Duodenal mucosa (tissue), 2 donors: ENCODE results near the gene KATNB1.

ENCODE experiments used
- H3K27ac ChIP-seq: one replicate; pipeline ENCODE4 v1.7.0; 2013; ENCODE audit warnings: low read depth, low read length
- H3K27me3 ChIP-seq, 2 donors: one replicate each; pipeline ENCODE4 v1.7.0; 2013; ENCODE audit warnings: low read length in 2 of 2, control low read depth in 1 of 2; ENCODE audit not compliant: insufficient read depth in 2 of 2, control insufficient read depth in 1 of 2
- H3K36me3 ChIP-seq, 2 donors: one replicate each; pipeline ENCODE4 v1.7.0; 2013; ENCODE audit warnings: low read length in 2 of 2, control low read depth in 1 of 2; ENCODE audit not compliant: insufficient read depth in 2 of 2, control insufficient read depth in 1 of 2
- H3K4me1 ChIP-seq, 2 donors: one replicate each; pipeline ENCODE4 v1.7.0; 2013; ENCODE audit warnings: low read length in 2 of 2, control low read depth in 1 of 2; ENCODE audit not compliant: insufficient read depth in 2 of 2, control insufficient read depth in 1 of 2
- H3K4me3 ChIP-seq, 2 donors: one replicate each; pipeline ENCODE4 v1.7.0; 2013; ENCODE audit warnings: low read length in 2 of 2, low read depth in 1 of 2
- H3K9ac ChIP-seq, 2 donors: one replicate each; pipeline ENCODE4 v1.7.0; 2013; ENCODE audit warnings: low read length in 2 of 2, low read depth in 1 of 2
- H3K9me3 ChIP-seq, 2 donors: one replicate each; pipeline ENCODE4 v1.7.0; 2013; ENCODE audit warnings: low read length in 2 of 2, control low read depth in 1 of 2; ENCODE audit not compliant: control insufficient read depth in 1 of 2

The KATNB1 gene

GRCh38 chr16:57761957-57762356, 26.4 kb downstream of the KATNB1 start:
- peaks cover 0 to 17% of the 10 kb centered on the region in 2 donors for H3K36me3 ChIP-seq
- no peaks in the 10 kb centered on the region for H3K27me3 ChIP-seq
- peaks cover 0 to 4% of the 10 kb centered on the region in 2 donors for H3K4me1 ChIP-seq
- H3K9me3 ChIP-seq, result no peaks in the 10 kb centered on the region
- H3K9ac ChIP-seq, result no peak overlapping the region
- no peak overlapping the region for H3K27ac ChIP-seq
- no peak overlapping the region for H3K4me3 ChIP-seq

DNA sequence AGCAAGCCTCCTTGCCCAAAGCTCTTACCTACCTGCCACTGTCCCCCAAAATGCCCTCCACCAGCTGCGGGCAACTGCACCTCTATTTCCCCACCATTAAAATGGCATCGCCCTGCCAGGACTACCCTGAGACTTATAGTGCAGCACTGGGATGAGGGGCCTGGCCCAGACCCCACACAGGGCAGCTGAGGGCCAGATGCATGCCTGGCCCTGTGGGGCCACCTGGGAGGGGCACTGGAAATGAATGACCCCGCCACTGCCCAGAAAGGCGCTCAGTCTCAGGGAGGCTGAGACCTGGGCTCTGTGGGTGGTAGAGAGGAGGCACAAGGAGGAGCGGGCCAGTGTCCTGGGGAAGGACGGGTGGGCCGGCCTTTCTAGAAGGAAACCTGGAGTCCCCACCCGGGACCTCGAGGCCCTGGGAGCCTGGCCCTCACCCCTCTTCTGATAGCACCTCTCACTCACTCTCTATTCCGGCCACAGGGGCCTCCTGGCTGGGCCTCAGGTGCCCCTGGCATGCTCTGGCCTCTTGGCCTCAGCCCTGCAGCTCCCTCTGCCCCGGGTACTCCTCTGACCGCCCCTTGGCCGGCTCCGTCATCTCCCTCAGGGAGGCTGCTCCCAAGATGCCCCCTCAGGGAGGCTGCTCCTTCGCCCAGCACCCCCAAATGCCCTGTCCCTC, 26.9 kb downstream of the KATNB1 start:
- Histone ChIP-seq H3K36me3 (peaks cover 0 to 23% of the 10 kb centered on the region in 2 donors), H3K27ac (no peak overlapping the region), H3K4me3 (no peak overlapping the region), H3K4me1 (peaks cover 0 to under 1% of the 10 kb centered on the region in 2 donors), H3K9me3 (no peaks in the 10 kb centered on the region), H3K27me3 (no peaks in the 10 kb centered on the region), H3K9ac (no peak overlapping the region)

- no peaks in the 10 kb centered on the region for H3K4me1 ChIP-seq
- no peaks in the 10 kb centered on the region for H3K27me3 ChIP-seq
- H3K9me3 ChIP-seq, result no peaks in the 10 kb centered on the region
- H3K9ac ChIP-seq, result no peak overlapping the region
- no peak overlapping the region for H3K4me3 ChIP-seq
- no peak overlapping the region for H3K27ac ChIP-seq
- H3K36me3 ChIP-seq, result peaks cover 0 to 20% of the 10 kb centered on the region in 2 donors
Observed at GRCh38 chr16:57763285-57764005, 27.9 kb downstream of the KATNB1 start.

- H3K27me3 ChIP-seq, result no peaks in the 10 kb centered on the region
- no peak overlapping the region for H3K27ac ChIP-seq
- no peak overlapping the region for H3K9ac ChIP-seq
- H3K4me1 ChIP-seq, result no peaks in the 10 kb centered on the region
- peaks cover 0 to 20% of the 10 kb centered on the region in 2 donors for H3K36me3 ChIP-seq
- no peaks in the 10 kb centered on the region for H3K9me3 ChIP-seq
- H3K4me3 ChIP-seq, result no peak overlapping the region
Observed at GRCh38 chr16:57764006-57764340, 28.4 kb downstream of the KATNB1 start.

DNA sequence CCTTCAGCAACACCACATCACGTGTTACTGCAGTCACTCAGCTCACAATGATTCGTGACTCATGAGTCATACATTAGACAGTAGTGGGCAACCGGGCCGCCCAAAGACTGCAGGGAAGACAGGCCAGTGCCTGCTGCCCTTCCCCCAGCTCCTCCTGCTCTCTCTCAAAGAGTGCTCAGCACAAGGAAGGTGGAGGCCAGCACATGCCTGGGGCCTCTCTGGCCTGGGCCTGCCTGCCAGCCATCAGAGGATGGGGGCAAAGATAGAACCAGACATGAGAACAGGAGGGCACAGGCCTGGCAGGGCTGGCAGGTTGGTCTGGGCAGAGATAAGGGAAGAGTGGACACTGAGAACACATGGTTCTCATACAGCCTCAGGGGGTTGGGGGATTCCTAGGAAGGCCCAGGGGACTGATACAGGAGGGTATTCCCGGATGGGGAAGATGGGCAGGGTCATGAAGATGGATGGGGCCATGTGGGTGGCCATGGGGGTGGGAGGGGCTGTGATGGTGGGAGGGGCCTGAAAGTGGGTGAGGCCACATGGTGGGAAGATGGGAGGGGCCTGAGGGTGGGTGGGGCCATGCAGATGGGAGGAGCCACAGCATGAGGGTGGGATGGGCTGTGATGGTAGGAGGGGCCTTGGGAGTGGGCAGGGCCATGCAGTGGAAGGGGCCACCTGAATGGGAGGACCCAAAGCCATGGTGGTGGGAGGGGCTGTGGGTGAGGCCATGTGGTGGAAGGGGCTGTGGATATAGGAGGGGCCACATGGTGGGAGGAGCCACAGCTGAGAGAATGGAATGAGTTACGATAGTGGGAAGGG, 29.0 kb downstream of the KATNB1 start:
- Histone ChIP-seq H3K9me3 (no peaks in the 10 kb centered on the region), H3K36me3 (peaks cover 0 to 20% of the 10 kb centered on the region in 2 donors), H3K27me3 (no peaks in the 10 kb centered on the region), H3K4me3 (no peak overlapping the region), H3K4me1 (no peaks in the 10 kb centered on the region), H3K27ac (no peak overlapping the region), H3K9ac (no peak overlapping the region)

- Histone ChIP-seq H3K27me3 (no peaks in the 10 kb centered on the region), H3K9ac (no peak overlapping the region), H3K4me1 (no peaks in the 10 kb centered on the region), H3K4me3 (no peak overlapping the region), H3K27ac (no peak overlapping the region), H3K9me3 (no peaks in the 10 kb centered on the region), H3K36me3 (peaks cover 0 to 23% of the 10 kb centered on the region in 2 donors)
Observed at GRCh38 chr16:57765160-57765728, 29.7 kb downstream of the KATNB1 start.

DNA sequence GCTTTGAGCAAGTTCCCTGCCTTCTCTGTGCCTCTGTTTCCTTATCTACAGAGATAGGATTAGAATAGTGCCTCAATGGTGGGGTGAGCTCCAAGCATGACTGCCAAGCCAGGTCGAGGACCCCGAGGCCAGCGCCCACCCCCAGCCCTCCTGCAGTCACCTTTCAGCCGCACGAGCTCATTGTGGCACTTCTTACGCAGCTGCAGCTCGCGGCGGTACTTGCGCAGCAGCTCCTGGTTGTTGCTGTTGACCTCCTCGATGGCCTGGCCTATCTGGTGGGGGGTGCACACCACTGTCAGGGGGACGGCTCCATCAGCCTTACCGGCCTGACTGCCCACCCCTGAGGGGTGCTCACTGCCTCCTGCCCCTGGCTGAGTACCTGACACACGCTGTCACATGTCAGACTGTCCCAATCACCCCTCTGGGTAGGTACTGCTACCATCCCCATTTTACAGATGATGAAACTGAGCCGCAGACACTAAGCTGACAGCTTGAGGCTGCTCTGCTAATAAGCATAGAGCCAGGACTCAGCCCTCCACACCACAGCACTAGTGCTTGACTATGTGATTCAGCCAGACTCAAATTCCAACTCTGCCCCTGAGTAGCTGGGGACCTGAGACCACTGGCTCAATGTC, 31.3 kb downstream of the KATNB1 start:
- Histone ChIP-seq H3K4me1 (no peaks in the 10 kb centered on the region), H3K9me3 (no peaks in the 10 kb centered on the region), H3K36me3 (peaks cover 0 to 25% of the 10 kb centered on the region in 2 donors), H3K27ac (no peak overlapping the region), H3K27me3 (no peaks in the 10 kb centered on the region), H3K9ac (no peak overlapping the region), H3K4me3 (no peak overlapping the region)

GRCh38 chr16:57769541-57770145, 34.1 kb downstream of the KATNB1 start:
- Histone ChIP-seq H3K36me3 (peaks cover 0 to 25% of the 10 kb centered on the region in 2 donors), H3K9ac (no peak overlapping the region), H3K4me3 (no peak overlapping the region), H3K9me3 (no peaks in the 10 kb centered on the region), H3K4me1 (no peaks in the 10 kb centered on the region), H3K27me3 (no peaks in the 10 kb centered on the region), H3K27ac (no peak overlapping the region)

DNA sequence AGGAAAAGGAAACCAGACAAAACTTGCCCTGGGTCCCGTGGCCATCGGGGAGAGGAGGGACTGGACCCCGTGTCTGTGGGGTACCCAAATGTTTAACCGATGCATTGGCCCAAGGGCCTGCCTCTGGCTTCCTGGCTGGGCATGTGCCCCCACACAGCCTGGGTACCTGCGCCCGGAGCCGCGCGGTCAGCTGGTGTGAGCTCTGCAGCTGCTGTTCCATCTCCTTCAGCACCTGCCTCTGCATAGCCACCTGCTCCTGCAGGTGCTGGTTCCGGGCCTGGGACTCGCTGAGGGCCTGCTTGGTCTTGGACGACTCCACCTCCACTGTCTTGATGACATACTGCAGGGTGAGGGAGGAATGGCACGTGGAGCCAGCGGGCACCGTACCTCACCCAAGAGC, 34.8 kb downstream of the KATNB1 start:
- no peak overlapping the region for H3K27ac ChIP-seq
- H3K27me3 ChIP-seq, result no peaks in the 10 kb centered on the region
- peaks cover 0 to 28% of the 10 kb centered on the region in 2 donors for H3K36me3 ChIP-seq
- no peak overlapping the region for H3K4me3 ChIP-seq
- no peak overlapping the region for H3K9ac ChIP-seq
- H3K9me3 ChIP-seq, result no peaks in the 10 kb centered on the region
- no peaks in the 10 kb centered on the region for H3K4me1 ChIP-seq
